ENCODE data around the gene SPACA5.

GRCh38 chrX:48043056-48043455 lies 36.3 kb downstream of the SPACA5 start:
- TF ChIP-seq EZH2phosphoT487 (IDR thresholded peaks at IDR 0.05; ENCODE audit: insufficient read depth, low read depth) = no peak
- TF ChIP-seq EZH2 (IDR thresholded peaks at IDR 0.05; ENCODE audit: insufficient read depth, poor library complexity, severe bottlenecking) = no peak
